Peyer's patch (tissue), 4 donors: ENCODE results near the gene HPCAL1.

ENCODE experiments used
- CTCF ChIP-seq, 6 experiments: fragments of 450-650 bp in 4 of 6; fragments of 200-600 bp in 2 of 6; sonication (generic) in 1 of 6; IDR thresholded peaks; one replicate each; pipeline ENCODE4 v1.5.1; 2017 to 2019; ENCODE audit warnings: antibody characterized with exemption in 6 of 6, mild to moderate bottlenecking in 3 of 6, moderate library complexity in 1 of 6
- POLR2A ChIP-seq, 2 donors: fragments of 450-650 bp; IDR thresholded peaks; one replicate each; pipeline ENCODE4 v1.5.1; 2017; ENCODE audit warnings: antibody characterized with exemption in 2 of 2, mild to moderate bottlenecking in 2 of 2, moderate library complexity in 2 of 2

GRCh38 chr2:10449486-10449831 lies 146.8 kb downstream of the HPCAL1 start:
- TF ChIP-seq CTCF (IDR thresholded peaks at IDR 0.05), result no peak
- no peak for TF ChIP-seq POLR2A (IDR thresholded peaks at IDR 0.05)
